ENCODE results near the gene EPB41L4A.

EPB41L4A gene

GRCh38 chr5:112142769-112143270 lies 276.3 kb downstream of the EPB41L4A start:
- DNase-seq, result no peak

GRCh38 chr5:112141582-112141981 lies 277.5 kb downstream of the EPB41L4A start:
- DNase-seq, result no peak

GRCh38 chr5:112138526-112138925 lies 280.6 kb downstream of the EPB41L4A start:
- no peak for DNase-seq

GRCh38 chr5:112136773-112137172 lies 282.3 kb downstream of the EPB41L4A start:
- no peak for DNase-seq

- DNase-seq, result no peak
Measured at GRCh38 chr5:112127861-112128260, 291.2 kb downstream of the EPB41L4A start.

- no peak for DNase-seq
Measured at GRCh38 chr5:112126982-112127381, 292.1 kb downstream of the EPB41L4A start.

- DNase-seq, result no peak
Measured at GRCh38 chr5:112125903-112126302, 293.2 kb downstream of the EPB41L4A start.

GRCh38 chr5:112124788-112125187 lies 294.3 kb downstream of the EPB41L4A start:
- no peak for DNase-seq

- no peak for DNase-seq
Measured at GRCh38 chr5:112123086-112123485, 296.0 kb downstream of the EPB41L4A start.

GRCh38 chr5:112122353-112122752 lies 296.7 kb downstream of the EPB41L4A start:
- no peak for DNase-seq

- DNase-seq, result no peak
Measured at GRCh38 chr5:112121258-112121657, 297.8 kb downstream of the EPB41L4A start.

- DNase-seq, result no peak
Measured at GRCh38 chr5:112119969-112120368, 299.1 kb downstream of the EPB41L4A start.

- DNase-seq, result no peak
Measured at GRCh38 chr5:112119508-112119907, 299.6 kb downstream of the EPB41L4A start.

- DNase-seq, result no peak
Measured at GRCh38 chr5:112117551-112117950, 301.5 kb downstream of the EPB41L4A start.

GRCh38 chr5:112116371-112116770 lies 302.7 kb downstream of the EPB41L4A start:
- DNase-seq, result no peak

- DNase-seq, result no peak
Measured at GRCh38 chr5:112113565-112113964, 305.5 kb downstream of the EPB41L4A start.

Data from NCI-H1105 treated with DMSO at 0.1 percent for 48 hours (cell line).